ENCODE data around the gene THAP8. TPM values are rescaled to one million over a fixed set of nuclear protein-coding genes. Genes with fewer than 3 reads are reported as not detected.

The THAP8 gene
- total and polyA plus RNA-seq, 2 of the 13 experiments (the other 11 are each of a cell fraction or from before 2014, with no cell fraction given) = 1.7 to 3.7 TPM

- TF ChIP-seq MED13 (CRISPR knock-in tag; IDR thresholded peaks at IDR 0.05) = no peak
- no peak for TF ChIP-seq ZNF616 (CRISPR knock-in tag; IDR thresholded peaks at IDR 0.05; ENCODE audit: low read depth)
- no peak for TF ChIP-seq ZFP62 (CRISPR knock-in tag; IDR thresholded peaks at IDR 0.05)
- TF ChIP-seq DMAP1 (CRISPR knock-in tag; IDR thresholded peaks at IDR 0.05) = peak; percentile 31; the same call in 1 of the 2 replicates
- TF ChIP-seq BCL6 (CRISPR knock-in tag; IDR thresholded peaks at IDR 0.05) = peak; percentile 52; the same call in 1 of the 2 replicates
- TF ChIP-seq CREB1 (IDR thresholded peaks at IDR 0.05) = no peak
- peak; percentile 43; the same call in 1 of the 2 replicates for TF ChIP-seq CREB1 (CRISPR knock-in tag; IDR thresholded peaks at IDR 0.05)
- TF ChIP-seq JUNB (CRISPR knock-in tag; IDR thresholded peaks at IDR 0.05; ENCODE audit: borderline replicate concordance) = no peak
- TF ChIP-seq ZNF776 (CRISPR knock-in tag; IDR thresholded peaks at IDR 0.05) = no peak
- 0 out of 2 replicates have a peak, but pooled peaks have one; percentile 34 for TF ChIP-seq FOXP4 (CRISPR knock-in tag; IDR thresholded peaks at IDR 0.05)
- TF ChIP-seq TP53 (CRISPR knock-in tag; conservative IDR thresholded peaks at IDR 0.05) = no peak
- TF ChIP-seq ZNF430 (CRISPR knock-in tag; IDR thresholded peaks at IDR 0.05) = peak; percentile 63; the same call in 1 of the 2 replicates
- TF ChIP-seq HDAC1 (CRISPR knock-in tag; IDR thresholded peaks at IDR 0.05) = peak; percentile 46; the same call in 1 of the 2 replicates
- 0 out of 2 replicates have a peak, but pooled peaks have one; percentile 40 for TF ChIP-seq DNMT3B (CRISPR knock-in tag; conservative IDR thresholded peaks at IDR 0.05)
- TF ChIP-seq SP5 (CRISPR knock-in tag; IDR thresholded peaks at IDR 0.05; ENCODE audit: borderline replicate concordance, low read depth) = 0 out of 2 replicates have a peak, but pooled peaks have one; percentile 55
- 0 out of 2 replicates have a peak, but pooled peaks have one; percentile 48 for TF ChIP-seq ZNF724P (CRISPR knock-in tag; IDR thresholded peaks at IDR 0.05; ENCODE audit: borderline replicate concordance)
- TF ChIP-seq TAF1 (CRISPR knock-in tag; IDR thresholded peaks at IDR 0.05) = 0 out of 2 replicates have a peak, but pooled peaks have one; percentile 17
- no peak for TF ChIP-seq KDM3A (CRISPR knock-in tag; IDR thresholded peaks at IDR 0.05; ENCODE audit: low read depth)
- TF ChIP-seq ZNF138 (CRISPR knock-in tag; IDR thresholded peaks at IDR 0.05; ENCODE audit: low read depth) = no peak
- TF ChIP-seq NR2F6 (IDR thresholded peaks at IDR 0.05) = no peak
- peak; percentile 69 for TF ChIP-seq NR2F6 (CRISPR knock-in tag; IDR thresholded peaks at IDR 0.05)
- no peak for TF ChIP-seq FOSL1 (CRISPR knock-in tag; IDR thresholded peaks at IDR 0.05; ENCODE audit: borderline replicate concordance)
- no peak for TF ChIP-seq RBAK (CRISPR knock-in tag; IDR thresholded peaks at IDR 0.05)
- TF ChIP-seq KAT8 (CRISPR knock-in tag; IDR thresholded peaks at IDR 0.05) = peak; percentile 51; the same call in 1 of the 2 replicates
- 0 out of 2 replicates have a peak, but pooled peaks have one; percentile 63 for TF ChIP-seq ZNF772 (CRISPR knock-in tag; IDR thresholded peaks at IDR 0.05)
- no peak for TF ChIP-seq U2AF2 (IDR thresholded peaks at IDR 0.05; ENCODE audit: low read depth, low read length)
- no peak for TF ChIP-seq MEF2D (CRISPR knock-in tag; IDR thresholded peaks at IDR 0.05)
- TF ChIP-seq SIX4 (CRISPR knock-in tag; IDR thresholded peaks at IDR 0.05) = peak; percentile 100
- TF ChIP-seq ZNF704 (CRISPR knock-in tag; IDR thresholded peaks at IDR 0.05; ENCODE audit: borderline replicate concordance) = 0 out of 2 replicates have a peak, but pooled peaks have one; percentile 46
- no peak for TF ChIP-seq KLF13 (CRISPR knock-in tag; IDR thresholded peaks at IDR 0.05)
- TF ChIP-seq ZNF160 (CRISPR knock-in tag; IDR thresholded peaks at IDR 0.05) = no peak
Observed at GRCh38 chr19:36058481-36059179, 4.5 kb upstream of the THAP8 start (continued).
